K562 (cell line): ENCODE measurements around the gene LAPTM4A. TPM values are rescaled to one million over a fixed set of nuclear protein-coding genes. Genes with fewer than 3 reads are reported as not detected.

Experiments used
- BACH1 ChIP-seq: fragments of 200-800 bp; sonication (Bioruptor generic); IDR thresholded peaks from 2 replicates; pipeline ENCODE4 v1.6.1; 2016; ENCODE audit warnings: missing genetic modification characterization, missing compliant biosample characterization
- FOXM1 ChIP-seq, 2 experiments: fragments of 450-650 bp in 1 of 2; sonication (generic) in 1 of 2; formaldehyde crosslinking in 1 of 2; IDR thresholded peaks; 2 replicates each; pipeline versions ENCODE4 v1.6.1 to v1.9.0; 2017 to 2022; ENCODE audit warnings: low read depth in 2 of 2, mild to moderate bottlenecking in 2 of 2, missing genetic modification reagents in 1 of 2, moderate library complexity in 1 of 2
- JUN ChIP-seq, 2 experiments: sonication (generic) in 1 of 2; formaldehyde crosslinking in 1 of 2; IDR thresholded peaks; 2 replicates each; pipeline versions ENCODE4 v1.6.1 to v1.8.0; 2012 to 2022; ENCODE audit warnings: borderline replicate concordance in 2 of 2, mild to moderate bottlenecking in 2 of 2, improper control_type of control experiment in 1 of 2, low read depth in 1 of 2, low read length in 1 of 2, missing genetic modification reagents in 1 of 2
- KLF16 ChIP-seq: IDR thresholded peaks from 2 replicates; pipeline ENCODE4 v1.6.1; 2016; ENCODE audit warnings: antibody characterized with exemption
- NR3C1 ChIP-seq: sonication (generic); formaldehyde crosslinking; IDR thresholded peaks from 2 replicates; pipeline ENCODE4 v1.8.1; 2022; ENCODE audit warnings: missing genetic modification reagents
- POLR2G ChIP-seq: fragments of 200-400 bp; formaldehyde crosslinking; IDR thresholded peaks from 2 replicates; pipeline ENCODE4 v1.6.1; 2017; ENCODE audit warnings: low read depth, mild to moderate bottlenecking, antibody characterized with exemption, low read length, moderate library complexity
- SNAPC5 ChIP-seq: fragments of 250-450 bp; sonication (Bioruptor Pico); IDR thresholded peaks from 2 replicates; pipeline ENCODE4 v1.8.0; 2021; ENCODE audit warnings: moderate library complexity, mild to moderate bottlenecking, inconsistent platforms
- TEAD1 ChIP-seq, 2 experiments: fragments of 450-650 bp in 1 of 2; sonication (generic) in 1 of 2; formaldehyde crosslinking; IDR thresholded peaks; 2 replicates each; pipeline versions ENCODE4 v1.4.0 to v1.8.0; 2020 to 2022; ENCODE audit warnings: mild to moderate bottlenecking in 2 of 2, missing genetic modification reagents in 1 of 2
- XRCC4 ChIP-seq: IDR thresholded peaks from one replicate; pipeline ENCODE4 v1.6.1; 2011; ENCODE audit not compliant: insufficient read depth, insufficient read length; ENCODE audit errors: extremely low read depth
- ZEB2 ChIP-seq: fragments of 450-650 bp; IDR thresholded peaks from 2 replicates; pipeline ENCODE4 v1.6.1; 2016
- ZKSCAN8 ChIP-seq: fragments of 200-800 bp; sonication (Bioruptor generic); IDR thresholded peaks from 2 replicates; pipeline ENCODE4 v1.6.1; 2016; ENCODE audit warnings: missing genetic modification characterization, missing compliant biosample characterization
- ZNF124 ChIP-seq: sonication (generic); formaldehyde crosslinking; IDR thresholded peaks from 2 replicates; pipeline ENCODE4 v1.8.1; 2022; ENCODE audit warnings: missing genetic modification reagents
- ZNF584 ChIP-seq: fragments of 200-800 bp; sonication (Bioruptor generic); IDR thresholded peaks from 2 replicates; pipeline ENCODE4 v1.6.1; 2016; ENCODE audit warnings: low read depth, mild to moderate bottlenecking, missing genetic modification characterization, missing compliant biosample characterization
- polyA plus RNA-seq, 8 experiments: library from polyadenylated mRNA; depleted of rRNA in 4 of 8; stranded (reverse) in 5 of 8; unstranded in 3 of 8; fragments of >200 nt; fragmentation: Nextera tagmentation in 2 of 8; fragmentation: Illumina TruSeq in 1 of 8; extraction: Ambion mirVana in 2 of 8; extraction: Trizol in 1 of 8; gene quantifications; 2 replicates each; pipeline versions ENCODE4 v1.2.1 to v1.2.3, GENCODE V29; 2011 to 2014; ENCODE audit warnings: inconsistent platforms in 1 of 8, missing spikeins in 1 of 8
- total RNA-seq, 7 experiments: library from RNA; depleted of rRNA in 6 of 7; stranded (reverse); fragments of >200 nt in 6 of 7; fragmentation: Illumina TruSeq in 2 of 7; extraction: Trizol in 2 of 7; gene quantifications; 2 replicates each; pipeline versions ENCODE4 v1.2.1 to v1.2.3, GENCODE V29; 2011 to 2021; ENCODE audit warnings: low replicate concordance in 1 of 7
- TF ChIP-seq, protein P1 (sequence below): sonication (generic); formaldehyde crosslinking; IDR thresholded peaks from 2 replicates; pipeline ENCODE4 v1.9.0; 2022; ENCODE audit warnings: mild to moderate bottlenecking, missing genetic modification reagents
- TF ChIP-seq, protein P2 (sequence below), 3 experiments: fragments of 200-800 bp in 1 of 3; fragments of 250-450 bp in 1 of 3; fragments of 450-650 bp in 1 of 3; sonication (Bioruptor Pico) in 1 of 3; sonication (Bioruptor generic) in 1 of 3; formaldehyde crosslinking in 1 of 3; IDR thresholded peaks; 2 replicates each; pipeline versions ENCODE4 v1.6.1 to v1.8.0; 2016 to 2022; ENCODE audit warnings: mild to moderate bottlenecking in 2 of 3, missing genetic modification characterization in 2 of 3, missing compliant biosample characterization in 1 of 3, moderate library complexity in 1 of 3
- TF ChIP-seq, protein P3 (sequence below): fragments of 450-650 bp; formaldehyde crosslinking; IDR thresholded peaks from 2 replicates; pipeline ENCODE4 v1.4.0; 2020; ENCODE audit warnings: mild to moderate bottlenecking, mixed read lengths
- TF ChIP-seq, protein P4 (sequence below): fragments of 450-650 bp; IDR thresholded peaks from 2 replicates; pipeline ENCODE4 v1.7.1; 2018; ENCODE audit warnings: mild to moderate bottlenecking, low read depth; ENCODE audit not compliant: partially characterized antibody

LAPTM4A gene
- total and polyA plus RNA-seq, 9 of the 15 experiments (the other 6 are each of a cell fraction or from before 2014, with no cell fraction given), result 13.4 to 157 (median 50.1) TPM

- TF ChIP-seq, protein P1, sequence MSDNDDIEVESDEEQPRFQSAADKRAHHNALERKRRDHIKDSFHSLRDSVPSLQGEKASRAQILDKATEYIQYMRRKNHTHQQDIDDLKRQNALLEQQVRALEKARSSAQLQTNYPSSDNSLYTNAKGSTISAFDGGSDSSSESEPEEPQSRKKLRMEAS, result 0 out of 2 replicates have a peak, but pooled peaks have one; percentile 10
- TF ChIP-seq ZNF584 (CRISPR knock-in tag) (no peak), POLR2G (no peak), ZEB2 (no peak), FOXM1 (IDR thresholded peaks at IDR 0.05; ENCODE audit: low read depth) (no peak), FOXM1 (CRISPR knock-in tag; IDR thresholded peaks at IDR 0.05; ENCODE audit: low read depth) (no peak), XRCC4 (no peak), ZKSCAN8 (CRISPR knock-in tag) (no peak), TEAD1 (CRISPR knock-in tag; IDR thresholded peaks at IDR 0.05) (0 out of 4 replicates have a peak, but pooled peaks of 1 of the 2 experiments have one; percentile 38), SNAPC5 (CRISPR knock-in tag) (no peak), BACH1 (no peak), NR3C1 (CRISPR knock-in tag) (no peak), ZNF124 (CRISPR knock-in tag) (no peak), KLF16 (peak; percentile 44), JUN (IDR thresholded peaks at IDR 0.05; ENCODE audit: borderline replicate concordance, low read depth, low read length) (no peak), JUN (CRISPR knock-in tag; IDR thresholded peaks at IDR 0.05; ENCODE audit: borderline replicate concordance) (no peak)
- TF ChIP-seq, protein P2, sequence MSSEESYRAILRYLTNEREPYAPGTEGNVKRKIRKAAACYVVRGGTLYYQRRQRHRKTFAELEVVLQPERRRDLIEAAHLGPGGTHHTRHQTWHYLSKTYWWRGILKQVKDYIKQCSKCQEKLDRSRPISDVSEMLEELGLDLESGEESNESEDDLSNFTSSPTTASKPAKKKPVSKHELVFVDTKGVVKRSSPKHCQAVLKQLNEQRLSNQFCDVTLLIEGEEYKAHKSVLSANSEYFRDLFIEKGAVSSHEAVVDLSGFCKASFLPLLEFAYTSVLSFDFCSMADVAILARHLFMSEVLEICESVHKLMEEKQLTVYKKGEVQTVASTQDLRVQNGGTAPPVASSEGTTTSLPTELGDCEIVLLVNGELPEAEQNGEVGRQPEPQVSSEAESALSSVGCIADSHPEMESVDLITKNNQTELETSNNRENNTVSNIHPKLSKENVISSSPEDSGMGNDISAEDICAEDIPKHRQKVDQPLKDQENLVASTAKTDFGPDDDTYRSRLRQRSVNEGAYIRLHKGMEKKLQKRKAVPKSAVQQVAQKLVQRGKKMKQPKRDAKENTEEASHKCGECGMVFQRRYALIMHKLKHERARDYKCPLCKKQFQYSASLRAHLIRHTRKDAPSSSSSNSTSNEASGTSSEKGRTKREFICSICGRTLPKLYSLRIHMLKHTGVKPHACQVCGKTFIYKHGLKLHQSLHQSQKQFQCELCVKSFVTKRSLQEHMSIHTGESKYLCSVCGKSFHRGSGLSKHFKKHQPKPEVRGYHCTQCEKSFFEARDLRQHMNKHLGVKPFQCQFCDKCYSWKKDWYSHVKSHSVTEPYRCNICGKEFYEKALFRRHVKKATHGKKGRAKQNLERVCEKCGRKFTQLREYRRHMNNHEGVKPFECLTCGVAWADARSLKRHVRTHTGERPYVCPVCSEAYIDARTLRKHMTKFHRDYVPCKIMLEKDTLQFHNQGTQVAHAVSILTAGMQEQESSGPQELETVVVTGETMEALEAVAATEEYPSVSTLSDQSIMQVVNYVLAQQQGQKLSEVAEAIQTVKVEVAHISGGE (CRISPR knock-in tag; IDR thresholded peaks at IDR 0.05), result no peak
- TF ChIP-seq, protein P3, sequence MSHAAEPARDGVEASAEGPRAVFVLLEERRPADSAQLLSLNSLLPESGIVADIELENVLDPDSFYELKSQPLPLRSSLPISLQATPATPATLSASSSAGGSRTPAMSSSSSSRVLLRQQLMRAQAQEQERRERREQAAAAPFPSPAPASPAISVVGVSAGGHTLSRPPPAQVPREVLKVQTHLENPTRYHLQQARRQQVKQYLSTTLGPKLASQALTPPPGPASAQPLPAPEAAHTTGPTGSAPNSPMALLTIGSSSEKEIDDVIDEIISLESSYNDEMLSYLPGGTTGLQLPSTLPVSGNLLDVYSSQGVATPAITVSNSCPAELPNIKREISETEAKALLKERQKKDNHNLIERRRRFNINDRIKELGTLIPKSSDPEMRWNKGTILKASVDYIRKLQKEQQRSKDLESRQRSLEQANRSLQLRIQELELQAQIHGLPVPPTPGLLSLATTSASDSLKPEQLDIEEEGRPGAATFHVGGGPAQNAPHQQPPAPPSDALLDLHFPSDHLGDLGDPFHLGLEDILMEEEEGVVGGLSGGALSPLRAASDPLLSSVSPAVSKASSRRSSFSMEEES (CRISPR knock-in tag), result no peak
- TF ChIP-seq, protein P4, sequence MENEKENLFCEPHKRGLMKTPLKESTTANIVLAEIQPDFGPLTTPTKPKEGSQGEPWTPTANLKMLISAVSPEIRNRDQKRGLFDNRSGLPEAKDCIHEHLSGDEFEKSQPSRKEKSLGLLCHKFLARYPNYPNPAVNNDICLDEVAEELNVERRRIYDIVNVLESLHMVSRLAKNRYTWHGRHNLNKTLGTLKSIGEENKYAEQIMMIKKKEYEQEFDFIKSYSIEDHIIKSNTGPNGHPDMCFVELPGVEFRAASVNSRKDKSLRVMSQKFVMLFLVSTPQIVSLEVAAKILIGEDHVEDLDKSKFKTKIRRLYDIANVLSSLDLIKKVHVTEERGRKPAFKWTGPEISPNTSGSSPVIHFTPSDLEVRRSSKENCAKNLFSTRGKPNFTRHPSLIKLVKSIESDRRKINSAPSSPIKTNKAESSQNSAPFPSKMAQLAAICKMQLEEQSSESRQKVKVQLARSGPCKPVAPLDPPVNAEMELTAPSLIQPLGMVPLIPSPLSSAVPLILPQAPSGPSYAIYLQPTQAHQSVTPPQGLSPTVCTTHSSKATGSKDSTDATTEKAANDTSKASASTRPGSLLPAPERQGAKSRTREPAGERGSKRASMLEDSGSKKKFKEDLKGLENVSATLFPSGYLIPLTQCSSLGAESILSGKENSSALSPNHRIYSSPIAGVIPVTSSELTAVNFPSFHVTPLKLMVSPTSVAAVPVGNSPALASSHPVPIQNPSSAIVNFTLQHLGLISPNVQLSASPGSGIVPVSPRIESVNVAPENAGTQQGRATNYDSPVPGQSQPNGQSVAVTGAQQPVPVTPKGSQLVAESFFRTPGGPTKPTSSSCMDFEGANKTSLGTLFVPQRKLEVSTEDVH, result no peak
Observed at GRCh38 chr2:20097889-20098714, 46.7 kb upstream of the LAPTM4A start (continued).
